Nephron (organoid): ENCODE results near the gene CDT1.

Source experiments
- H3K27ac Mint-ChIP-seq, 3 experiments: 2 replicates each; pipeline ENCODE4 v1.8.0; 2020; ENCODE audit warnings: mixed read lengths in 3 of 3, mild to moderate bottlenecking in 2 of 3, moderate library complexity in 1 of 3
- H3K27me3 Mint-ChIP-seq: 2 replicates; pipeline ENCODE4 v1.8.0; 2021; ENCODE audit warnings: low read depth, mild to moderate bottlenecking, moderate library complexity, mixed read lengths
- H3K36me3 Mint-ChIP-seq: 2 replicates; pipeline ENCODE4 v1.8.0; 2020; ENCODE audit warnings: low read depth, mixed read lengths
- H3K4me1 Mint-ChIP-seq: 2 replicates; pipeline ENCODE4 v1.8.0; 2020; ENCODE audit warnings: mixed read lengths
- H3K4me3 Mint-ChIP-seq, 3 experiments: 2 replicates each; pipeline ENCODE4 v1.8.0; 2020; ENCODE audit warnings: mild to moderate bottlenecking in 3 of 3, mixed read lengths in 3 of 3, moderate library complexity in 2 of 3
- H3K9me3 Mint-ChIP-seq: 2 replicates; pipeline ENCODE4 v1.8.0; 2020; ENCODE audit warnings: mixed read lengths
- CTCF ChIP-seq, 3 experiments: fragments of 200-600 bp; sonication (generic); IDR thresholded peaks; one replicate each; pipeline ENCODE4 v1.5.0; 2021; ENCODE audit warnings: antibody characterized with exemption in 3 of 3; ENCODE audit not compliant: unreplicated experiment in 3 of 3

CDT1 gene

GRCh38 chr16:88827727-88828126 lies 24.1 kb downstream of the CDT1 start:
- no peak for TF ChIP-seq CTCF (IDR thresholded peaks at IDR 0.05; ENCODE audit: unreplicated experiment in 3 of 3)

GRCh38 chr16:88828711-88829110 lies 25.1 kb downstream of the CDT1 start:
- Mint-ChIP-seq H3K27ac (no peak overlapping the region), H3K4me3 (no peak overlapping the region), H3K4me1 (no peaks in the 10 kb centered on the region), H3K9me3 (no peaks in the 10 kb centered on the region), H3K27me3 (no peaks in the 10 kb centered on the region), H3K36me3 (peaks cover 2% of the 10 kb centered on the region)
- TF ChIP-seq CTCF (IDR thresholded peaks at IDR 0.05; ENCODE audit: unreplicated experiment in 3 of 3), result no peak

More at GRCh38 chr16:88827727-88828126, 24.1 kb downstream of the CDT1 start:
- Mint-ChIP-seq H3K36me3 (peaks cover 4% of the 10 kb centered on the region), H3K27me3 (no peaks in the 10 kb centered on the region), H3K4me3 (no peak overlapping the region), H3K9me3 (no peaks in the 10 kb centered on the region), H3K4me1 (no peaks in the 10 kb centered on the region), H3K27ac (no peak overlapping the region)

GRCh38 chr16:88830258-88830657 lies 26.7 kb downstream of the CDT1 start:
- no peaks in the 10 kb centered on the region for H3K9me3 Mint-ChIP-seq
- peak overlapping the region; percentile 59 to 97 (median 89) for H3K27ac Mint-ChIP-seq
- H3K4me3 Mint-ChIP-seq, result no peak overlapping the region
- H3K27me3 Mint-ChIP-seq, result no peaks in the 10 kb centered on the region
- no peak for TF ChIP-seq CTCF (IDR thresholded peaks at IDR 0.05; ENCODE audit: unreplicated experiment in 3 of 3)
- H3K36me3 Mint-ChIP-seq, result peaks cover 8% of the 10 kb centered on the region
- no peaks in the 10 kb centered on the region for H3K4me1 Mint-ChIP-seq

GRCh38 chr16:88830783-88831182 lies 27.2 kb downstream of the CDT1 start:
- TF ChIP-seq CTCF (IDR thresholded peaks at IDR 0.05; ENCODE audit: unreplicated experiment in 3 of 3), result no peak
- Mint-ChIP-seq H3K27ac (peak overlapping the region; percentile 59 to 97 (median 89)), H3K27me3 (no peaks in the 10 kb centered on the region), H3K4me3 (no peak overlapping the region), H3K4me1 (no peaks in the 10 kb centered on the region), H3K9me3 (no peaks in the 10 kb centered on the region), H3K36me3 (peaks cover 10% of the 10 kb centered on the region)

- Mint-ChIP-seq H3K4me1 (no peaks in the 10 kb centered on the region), H3K36me3 (peaks cover 10% of the 10 kb centered on the region), H3K27me3 (no peaks in the 10 kb centered on the region), H3K4me3 (no peak overlapping the region), H3K27ac (no peak overlapping the region), H3K9me3 (no peaks in the 10 kb centered on the region)
- TF ChIP-seq CTCF (IDR thresholded peaks at IDR 0.05; ENCODE audit: unreplicated experiment in 3 of 3), result no peak
These were observed 28.2 kb downstream of the CDT1 start for GRCh38 chr16:88831838-88832237.

- Mint-ChIP-seq H3K4me3 (no peak overlapping the region), H3K27me3 (no peaks in the 10 kb centered on the region), H3K9me3 (no peaks in the 10 kb centered on the region), H3K27ac (no peak overlapping the region), H3K36me3 (peaks cover 10% of the 10 kb centered on the region), H3K4me1 (no peaks in the 10 kb centered on the region)
- TF ChIP-seq CTCF (IDR thresholded peaks at IDR 0.05; ENCODE audit: unreplicated experiment in 3 of 3), result no peak
These were observed 29.5 kb downstream of the CDT1 start for GRCh38 chr16:88833086-88833485.
